HG02610 (cell line): ENCODE measurements around the gene LCLAT1.

Source experiments
- ATAC-seq: cut with Tn5 transposase; IDR thresholded peaks from one replicate; pipeline ENCODE4 v1.9.1; 2021; ENCODE audit warnings: mild to moderate bottlenecking, moderate library complexity; ENCODE audit not compliant: unreplicated experiment

The LCLAT1 gene

GRCh38 chr2:30663321-30663720 lies 216.3 kb downstream of the LCLAT1 start:
- ATAC-seq, result no peak

GRCh38 chr2:30663806-30664205 lies 216.8 kb downstream of the LCLAT1 start:
- no peak for ATAC-seq

GRCh38 chr2:30664761-30665358 lies 217.8 kb downstream of the LCLAT1 start:
- no peak for ATAC-seq

GRCh38 chr2:30665761-30666265 lies 218.8 kb downstream of the LCLAT1 start:
- no peak for ATAC-seq

GRCh38 chr2:30666266-30666874 lies 219.3 kb downstream of the LCLAT1 start:
- ATAC-seq, result no peak

- ATAC-seq, result no peak
Measured at GRCh38 chr2:30670453-30670852, 223.4 kb downstream of the LCLAT1 start.

GRCh38 chr2:30673127-30673526 lies 226.1 kb downstream of the LCLAT1 start:
- no peak for ATAC-seq

- ATAC-seq, result no peak
Measured at GRCh38 chr2:30675758-30676157, 228.7 kb downstream of the LCLAT1 start.

- no peak for ATAC-seq
Measured at GRCh38 chr2:30677231-30677630, 230.2 kb downstream of the LCLAT1 start.

- no peak for ATAC-seq
Measured at GRCh38 chr2:30677861-30678385, 230.9 kb downstream of the LCLAT1 start.

- ATAC-seq, result no peak
Measured at GRCh38 chr2:30678410-30679137, 231.5 kb downstream of the LCLAT1 start.

GRCh38 chr2:30679426-30680088 lies 232.5 kb downstream of the LCLAT1 start:
- ATAC-seq, result no peak

- ATAC-seq, result no peak
Measured at GRCh38 chr2:30680121-30680520, 233.1 kb downstream of the LCLAT1 start.

GRCh38 chr2:30681022-30681421 lies 234.0 kb downstream of the LCLAT1 start:
- no peak for ATAC-seq

- ATAC-seq, result no peak
Measured at GRCh38 chr2:30683236-30683956, 236.3 kb downstream of the LCLAT1 start.

- no peak for ATAC-seq
Measured at GRCh38 chr2:30684026-30684425, 237.0 kb downstream of the LCLAT1 start.

GRCh38 chr2:30684516-30684915 lies 237.5 kb downstream of the LCLAT1 start:
- ATAC-seq, result no peak

- ATAC-seq, result no peak
Measured at GRCh38 chr2:30684996-30685395, 237.9 kb downstream of the LCLAT1 start.

GRCh38 chr2:30686000-30686399 lies 239.0 kb downstream of the LCLAT1 start:
- ATAC-seq, result no peak

GRCh38 chr2:30686669-30687068 lies 239.6 kb downstream of the LCLAT1 start:
- ATAC-seq, result no peak

- ATAC-seq, result no peak
Measured at GRCh38 chr2:30688956-30689401, 241.9 kb downstream of the LCLAT1 start.
